Gastrocnemius medialis (tissue), 4 donors: ENCODE results near the gene BBS9. TPM values are rescaled to one million over a fixed set of nuclear protein-coding genes. Genes with fewer than 3 reads are reported as not detected.
"Not testable (repeated sequence)": the region's sequence is repeated elsewhere in the genome, so short reads cannot be mapped to it uniquely, and the experiment has no call there.

Experiments used
- ATAC-seq, 2 donors: fragments of 150-250 bp; one replicate each; pipeline ENCODE4 v1.9.1; 2016
- DNase-seq, 2 donors: peaks; one replicate each; pipeline ENCODE4 v3.0.0-alpha.2; 2019
- H3K27ac ChIP-seq, 4 donors: fragments of 200-600 bp; sonication (generic); 1 replicate in 1 of 4; 2 replicates in 3 of 4; pipeline ENCODE4 v1.5.1; 2016 to 2018; ENCODE audit warnings: mild to moderate bottlenecking in 2 of 4, moderate library complexity in 1 of 4
- H3K27me3 ChIP-seq, 3 donors: fragments of 200-600 bp; sonication (generic) in 2 of 3; 1 replicate in 1 of 3; 2 replicates in 2 of 3; pipeline versions ENCODE4 v1.5.1 to v1.6.0; 2016 to 2019; ENCODE audit warnings: mild to moderate bottlenecking in 1 of 3, moderate library complexity in 1 of 3
- H3K36me3 ChIP-seq, 2 donors: fragments of 200-600 bp; sonication (generic) in 1 of 2; one replicate each; pipeline ENCODE4 v1.5.1; 2017 to 2018
- H3K4me1 ChIP-seq, 2 donors: fragments of 200-600 bp; sonication (generic) in 1 of 2; one replicate each; pipeline ENCODE4 v1.5.1; 2016 to 2017; ENCODE audit warnings: mild to moderate bottlenecking in 2 of 2
- H3K4me3 ChIP-seq, 4 donors: fragments of 200-600 bp; sonication (generic) in 3 of 4; 1 replicate in 1 of 4; 2 replicates in 3 of 4; pipeline ENCODE4 v1.5.1; 2016 to 2019; ENCODE audit warnings: mild to moderate bottlenecking in 2 of 4
- H3K9me3 ChIP-seq, 3 donors: fragments of 200-600 bp; sonication (generic) in 2 of 3; 1 replicate in 1 of 3; 2 replicates in 2 of 3; pipeline ENCODE4 v1.5.1; 2016 to 2019
- POLR2A ChIP-seq, 2 donors: fragments of 450-650 bp; IDR thresholded peaks; one replicate each; pipeline ENCODE4 v1.6.1; 2017; ENCODE audit warnings: antibody characterized with exemption in 2 of 2, mild to moderate bottlenecking in 2 of 2, moderate library complexity in 2 of 2
- in situ Hi-C, 4 donors: fragments of 200-750 bp; cut with MboI; loops; one replicate each; pipeline versions ENCODE4 v1.15.0 to v1.8.0; 2017; ENCODE audit warnings: low sequenced_read_pairs in 4 of 4
- intact Hi-C: fragments of 100-400 bp; cut with DNase I; formaldehyde crosslinking; loops from one replicate; pipeline ENCODE4 v1.15.1; 2023; ENCODE audit warnings: low total_unique reads
- total RNA-seq, 4 donors: library from RNA; depleted of rRNA; stranded (reverse); fragments of >200 nt; gene quantifications; one replicate each; pipeline versions ENCODE4 v1.1.0 to v1.2.3, GENCODE V29; 2016
- TF ChIP-seq, protein P1 (sequence below), 5 experiments: fragments of 450-650 bp in 3 of 5; fragments of 200-600 bp in 2 of 5; sonication (generic) in 2 of 5; IDR thresholded peaks in 4 of 5; conservative IDR thresholded peaks in 1 of 5; 1 replicate in 4 of 5; 2 replicates in 1 of 5; pipeline ENCODE4 v1.5.1; 2016 to 2019; ENCODE audit warnings: antibody characterized with exemption in 5 of 5, mild to moderate bottlenecking in 3 of 5, moderate library complexity in 3 of 5

Gene BBS9
- total RNA-seq, 4 donors from 2014 or later: 3.5 to 6.5 (median 5.4) TPM

DNA sequence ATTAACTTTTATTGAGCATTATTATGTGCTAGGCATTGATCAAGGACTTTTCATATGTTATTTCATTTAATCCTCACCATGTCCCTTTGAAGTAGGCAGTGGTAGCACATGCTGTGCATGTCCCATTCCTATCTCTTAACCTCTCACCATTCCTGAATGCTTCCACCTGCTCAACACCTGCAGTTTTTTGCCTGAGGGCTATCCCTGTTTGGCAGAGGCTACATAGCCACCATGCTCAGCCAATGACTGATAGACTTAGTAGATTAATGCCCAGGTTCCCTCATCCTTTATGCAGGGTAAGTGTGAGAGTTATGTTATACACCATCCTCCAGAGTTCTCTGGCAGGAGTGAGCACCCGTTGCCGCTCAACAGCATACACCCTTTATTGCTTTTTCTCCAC, 387.8 kb downstream of the BBS9 start:
- no peaks in the 10 kb centered on the region for H3K36me3 ChIP-seq
- H3K27me3 ChIP-seq: no peaks in the 10 kb centered on the region
- DNase-seq (no peak), ATAC-seq (no peak)
- TF ChIP-seq, protein P1, sequence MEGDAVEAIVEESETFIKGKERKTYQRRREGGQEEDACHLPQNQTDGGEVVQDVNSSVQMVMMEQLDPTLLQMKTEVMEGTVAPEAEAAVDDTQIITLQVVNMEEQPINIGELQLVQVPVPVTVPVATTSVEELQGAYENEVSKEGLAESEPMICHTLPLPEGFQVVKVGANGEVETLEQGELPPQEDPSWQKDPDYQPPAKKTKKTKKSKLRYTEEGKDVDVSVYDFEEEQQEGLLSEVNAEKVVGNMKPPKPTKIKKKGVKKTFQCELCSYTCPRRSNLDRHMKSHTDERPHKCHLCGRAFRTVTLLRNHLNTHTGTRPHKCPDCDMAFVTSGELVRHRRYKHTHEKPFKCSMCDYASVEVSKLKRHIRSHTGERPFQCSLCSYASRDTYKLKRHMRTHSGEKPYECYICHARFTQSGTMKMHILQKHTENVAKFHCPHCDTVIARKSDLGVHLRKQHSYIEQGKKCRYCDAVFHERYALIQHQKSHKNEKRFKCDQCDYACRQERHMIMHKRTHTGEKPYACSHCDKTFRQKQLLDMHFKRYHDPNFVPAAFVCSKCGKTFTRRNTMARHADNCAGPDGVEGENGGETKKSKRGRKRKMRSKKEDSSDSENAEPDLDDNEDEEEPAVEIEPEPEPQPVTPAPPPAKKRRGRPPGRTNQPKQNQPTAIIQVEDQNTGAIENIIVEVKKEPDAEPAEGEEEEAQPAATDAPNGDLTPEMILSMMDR (IDR thresholded peaks at IDR 0.05 in 4 of 5, conservative IDR thresholded peaks at IDR 0.05 in 1 of 5): no peak
- no peak for TF ChIP-seq POLR2A (IDR thresholded peaks at IDR 0.05)
- in situ Hi-C loops: no loop called here
- H3K27ac ChIP-seq: no peak overlapping the region
- intact Hi-C loops: no loop called here
- H3K9me3 ChIP-seq: no peaks in the 10 kb centered on the region
- no peak overlapping the region for H3K4me3 ChIP-seq
- H3K4me1 ChIP-seq: no peaks in the 10 kb centered on the region

DNA sequence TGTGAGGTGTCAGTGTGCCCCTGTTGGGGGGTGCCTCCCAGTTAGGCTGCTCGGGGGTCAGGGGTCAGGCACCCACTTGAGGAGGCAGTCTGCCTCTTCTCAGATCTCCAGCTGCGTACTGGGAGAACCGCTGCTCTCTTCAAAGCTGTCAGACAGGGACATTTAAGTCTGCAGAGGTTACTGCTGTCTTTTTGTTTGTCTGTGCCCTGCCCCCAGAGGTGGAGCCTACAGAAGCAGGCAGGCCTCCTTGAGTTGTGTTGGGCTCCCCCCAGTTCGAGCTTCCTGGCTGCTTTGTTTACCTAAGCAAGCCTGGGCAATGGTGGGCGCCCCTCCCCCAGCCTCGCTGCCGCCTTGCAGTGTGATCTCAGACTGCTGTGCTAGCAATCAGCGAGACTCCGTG, 397.6 kb downstream of the BBS9 start:
- DNase-seq, H3K9me3 ChIP-seq, intact Hi-C loops, in situ Hi-C loops, H3K4me1 ChIP-seq, H3K27ac ChIP-seq, H3K4me3 ChIP-seq, H3K36me3 ChIP-seq, H3K27me3 ChIP-seq, ATAC-seq: not testable (repeated sequence)

GRCh38 chr7:33527613-33528012, 398.2 kb downstream of the BBS9 start:
- DNase-seq, H3K27me3 ChIP-seq, H3K4me1 ChIP-seq, in situ Hi-C loops, H3K4me3 ChIP-seq, intact Hi-C loops, H3K27ac ChIP-seq, H3K36me3 ChIP-seq, ATAC-seq, H3K9me3 ChIP-seq: not testable (repeated sequence)

- Histone ChIP-seq H3K36me3 (no peaks in the 10 kb centered on the region), H3K4me1 (no peaks in the 10 kb centered on the region), H3K4me3 (no peak overlapping the region), H3K27ac (no peak overlapping the region), H3K9me3 (no peaks in the 10 kb centered on the region), H3K27me3 (no peaks in the 10 kb centered on the region)
- in situ Hi-C loops: no loop called here
- TF ChIP-seq, protein P1 (IDR thresholded peaks at IDR 0.05 in 4 of 5, conservative IDR thresholded peaks at IDR 0.05 in 1 of 5): no peak
- no peak for TF ChIP-seq POLR2A (IDR thresholded peaks at IDR 0.05)
- intact Hi-C loops: no loop called here
- ATAC-seq: no peak
- no peak for DNase-seq
These were observed 399.7 kb downstream of the BBS9 start for GRCh38 chr7:33529070-33529469.

DNA sequence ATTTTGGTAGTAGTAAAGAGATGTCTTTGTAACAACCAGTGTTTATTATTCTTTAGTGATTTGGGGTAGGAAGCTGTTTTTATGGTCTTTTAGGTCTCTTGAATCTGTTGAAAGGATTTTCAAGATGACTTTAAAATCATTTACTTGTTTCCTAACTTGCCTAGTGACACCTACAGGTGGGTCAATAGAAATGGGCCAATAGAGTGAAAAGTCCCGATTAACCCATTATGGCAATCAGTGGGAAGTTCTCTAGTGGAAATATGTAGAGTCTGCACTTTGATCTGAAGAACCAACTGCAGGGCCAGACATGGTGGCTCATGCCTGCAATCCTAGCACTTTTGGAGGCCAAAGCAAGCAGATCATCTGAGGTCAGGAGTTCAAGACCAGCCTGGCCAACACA, 401.3 kb downstream of the BBS9 start:
- no peaks in the 10 kb centered on the region for H3K4me1 ChIP-seq
- in situ Hi-C loops: no loop called here
- H3K27me3 ChIP-seq: no peaks in the 10 kb centered on the region
- TF ChIP-seq, protein P1 (IDR thresholded peaks at IDR 0.05 in 4 of 5, conservative IDR thresholded peaks at IDR 0.05 in 1 of 5): no peak
- no peak for TF ChIP-seq POLR2A (IDR thresholded peaks at IDR 0.05)
- DNase-seq (no peak), ATAC-seq (no peak)
- H3K27ac ChIP-seq: no peak overlapping the region
- H3K9me3 ChIP-seq: no peaks in the 10 kb centered on the region
- no peaks in the 10 kb centered on the region for H3K36me3 ChIP-seq
- no peak overlapping the region for H3K4me3 ChIP-seq
- intact Hi-C loops: no loop called here

- Histone ChIP-seq H3K27me3 (no peaks in the 10 kb centered on the region), H3K27ac (no peak overlapping the region), H3K4me1 (peaks cover 2 to 5% of the 10 kb centered on the region in 2 donors), H3K9me3 (no peaks in the 10 kb centered on the region), H3K4me3 (no peak overlapping the region), H3K36me3 (no peaks in the 10 kb centered on the region)
- ATAC-seq (no peak), DNase-seq (no peak)
- in situ Hi-C loops: no loop called here
- intact Hi-C loops: no loop called here
- TF ChIP-seq, protein P1 (IDR thresholded peaks at IDR 0.05 in 4 of 5, conservative IDR thresholded peaks at IDR 0.05 in 1 of 5): no peak
- no peak for TF ChIP-seq POLR2A (IDR thresholded peaks at IDR 0.05)
These were observed 402.5 kb downstream of the BBS9 start for GRCh38 chr7:33531888-33532287.
